K562 (cell line): Measurements from ENCODE around the gene MANBA. TPM values are rescaled to one million over a fixed set of nuclear protein-coding genes. Genes with fewer than 3 reads are reported as not detected.

Experiments
- BRF1 ChIP-seq: IDR thresholded peaks from 3 replicates; pipeline ENCODE4 v1.6.1; 2011; ENCODE audit warnings: borderline replicate concordance, mild to moderate bottlenecking; ENCODE audit not compliant: insufficient read length; ENCODE audit errors: extremely low read depth
- E2F6 ChIP-seq, 2 experiments: IDR thresholded peaks; 2 replicates each; pipeline ENCODE4 v1.6.1; 2011; ENCODE audit warnings: borderline replicate concordance in 1 of 2, control low read depth in 1 of 2, low read depth in 1 of 2, low read length in 1 of 2, mild to moderate bottlenecking in 1 of 2, mixed read lengths in 1 of 2, moderate library complexity in 1 of 2; ENCODE audit not compliant: insufficient read depth in 1 of 2, insufficient read length in 1 of 2, poor library complexity in 1 of 2, severe bottlenecking in 1 of 2; ENCODE audit errors: extremely low read depth in 1 of 2
- FOXM1 ChIP-seq, 2 experiments: fragments of 450-650 bp in 1 of 2; sonication (generic) in 1 of 2; formaldehyde crosslinking in 1 of 2; IDR thresholded peaks; 2 replicates each; pipeline versions ENCODE4 v1.6.1 to v1.9.0; 2017 to 2022; ENCODE audit warnings: low read depth in 2 of 2, mild to moderate bottlenecking in 2 of 2, missing genetic modification reagents in 1 of 2, moderate library complexity in 1 of 2
- HOMEZ ChIP-seq: fragments of 250-450 bp; sonication (Bioruptor Pico); IDR thresholded peaks from 2 replicates; pipeline ENCODE4 v1.4.0; 2020; ENCODE audit warnings: mild to moderate bottlenecking, moderate library complexity
- MEIS2 ChIP-seq: fragments of 450-650 bp; IDR thresholded peaks from 2 replicates; pipeline ENCODE4 v1.6.1; 2014; ENCODE audit warnings: mild to moderate bottlenecking; ENCODE audit not compliant: partially characterized antibody
- POLR2G ChIP-seq: fragments of 200-400 bp; formaldehyde crosslinking; IDR thresholded peaks from 2 replicates; pipeline ENCODE4 v1.6.1; 2017; ENCODE audit warnings: low read depth, mild to moderate bottlenecking, antibody characterized with exemption, low read length, moderate library complexity
- YY1 ChIP-seq, 3 experiments: IDR thresholded peaks; 2 replicates each; pipeline ENCODE4 v1.6.1; 2011; ENCODE audit warnings: low read length in 2 of 3, mild to moderate bottlenecking in 2 of 3, moderate library complexity in 2 of 3, borderline replicate concordance in 1 of 3, control low read depth in 1 of 3, low read depth in 1 of 3; ENCODE audit not compliant: insufficient read depth in 3 of 3, insufficient replicate concordance in 2 of 3, control insufficient read depth in 1 of 3, insufficient read length in 1 of 3; ENCODE audit errors: extremely low read depth in 1 of 3
- polyA plus RNA-seq, 8 experiments: library from polyadenylated mRNA; depleted of rRNA in 4 of 8; stranded (reverse) in 5 of 8; unstranded in 3 of 8; fragments of >200 nt; fragmentation: Nextera tagmentation in 2 of 8; fragmentation: Illumina TruSeq in 1 of 8; extraction: Ambion mirVana in 2 of 8; extraction: Trizol in 1 of 8; gene quantifications; 2 replicates each; pipeline versions ENCODE4 v1.2.1 to v1.2.3, GENCODE V29; 2011 to 2014; ENCODE audit warnings: inconsistent platforms in 1 of 8, missing spikeins in 1 of 8
- total RNA-seq, 7 experiments: library from RNA; depleted of rRNA in 6 of 7; stranded (reverse); fragments of >200 nt in 6 of 7; fragmentation: Illumina TruSeq in 2 of 7; extraction: Trizol in 2 of 7; gene quantifications; 2 replicates each; pipeline versions ENCODE4 v1.2.1 to v1.2.3, GENCODE V29; 2011 to 2021; ENCODE audit warnings: low replicate concordance in 1 of 7

Gene MANBA
- total and polyA plus RNA-seq, 9 of the 15 experiments (the other 6 are each of a cell fraction or from before 2014, with no cell fraction given): 1.8 to 12.9 (median 7.7) TPM

- TF ChIP-seq E2F6 (IDR thresholded peaks at IDR 0.05; ENCODE audit: borderline replicate concordance in 1 of 2, extremely low read depth in 1 of 2, insufficient read depth in 1 of 2, insufficient read length in 1 of 2, low read depth in 1 of 2, low read length in 1 of 2, poor library complexity in 1 of 2, severe bottlenecking in 1 of 2) (no peak), MEIS2 (peak; percentile 68), BRF1 (no peak), YY1 (IDR thresholded peaks at IDR 0.05; ENCODE audit: borderline replicate concordance in 1 of 3, control insufficient read depth in 1 of 3, extremely low read depth in 1 of 3, insufficient read depth in 3 of 3, insufficient read length in 1 of 3, insufficient replicate concordance in 2 of 3, low read depth in 1 of 3, low read length in 2 of 3) (no peak), HOMEZ (no peak), POLR2G (no peak), FOXM1 (IDR thresholded peaks at IDR 0.05; ENCODE audit: low read depth) (no peak), FOXM1 (CRISPR knock-in tag; IDR thresholded peaks at IDR 0.05; ENCODE audit: low read depth) (no peak)
Observed at GRCh38 chr4:102685768-102686167, 75.0 kb downstream of the MANBA start (continued).
